Effector memory CD4-positive, alpha-beta T cell (primary cell): Measurements from ENCODE around the gene PLXNA2.

Experiments
- DNase-seq, 3 donors: peaks; one replicate each; pipeline ENCODE4 v3.0.0-alpha.2; 2020
- H3K27ac ChIP-seq: 2 replicates; pipeline ENCODE4 v1.7.0; 2013; ENCODE audit warnings: mild to moderate bottlenecking, low read length, moderate library complexity; ENCODE audit not compliant: insufficient read depth, poor library complexity, severe bottlenecking
- H3K27me3 ChIP-seq: replicated peaks from 2 replicates; pipeline ENCODE4 v1.7.0; 2013; ENCODE audit warnings: mild to moderate bottlenecking, low read length; ENCODE audit not compliant: insufficient read depth, control insufficient read depth, poor library complexity, severe bottlenecking
- H3K36me3 ChIP-seq: 2 replicates; pipeline ENCODE4 v1.7.0; 2013; ENCODE audit warnings: mild to moderate bottlenecking, low read length, moderate library complexity; ENCODE audit not compliant: control insufficient read depth, insufficient read depth
- H3K4me1 ChIP-seq: 2 replicates; pipeline ENCODE4 v1.7.0; 2013; ENCODE audit warnings: low read length, mild to moderate bottlenecking; ENCODE audit not compliant: control insufficient read depth, insufficient read depth, poor library complexity, severe bottlenecking
- H3K4me3 ChIP-seq: 2 replicates; pipeline ENCODE4 v1.7.0; 2013; ENCODE audit warnings: low read length, low read depth, mild to moderate bottlenecking; ENCODE audit not compliant: insufficient read depth, poor library complexity, severe bottlenecking
- H3K9me3 ChIP-seq: 2 replicates; pipeline ENCODE4 v1.7.0; 2013; ENCODE audit warnings: mild to moderate bottlenecking, low read length, moderate library complexity; ENCODE audit not compliant: control insufficient read depth

Gene PLXNA2

DNA sequence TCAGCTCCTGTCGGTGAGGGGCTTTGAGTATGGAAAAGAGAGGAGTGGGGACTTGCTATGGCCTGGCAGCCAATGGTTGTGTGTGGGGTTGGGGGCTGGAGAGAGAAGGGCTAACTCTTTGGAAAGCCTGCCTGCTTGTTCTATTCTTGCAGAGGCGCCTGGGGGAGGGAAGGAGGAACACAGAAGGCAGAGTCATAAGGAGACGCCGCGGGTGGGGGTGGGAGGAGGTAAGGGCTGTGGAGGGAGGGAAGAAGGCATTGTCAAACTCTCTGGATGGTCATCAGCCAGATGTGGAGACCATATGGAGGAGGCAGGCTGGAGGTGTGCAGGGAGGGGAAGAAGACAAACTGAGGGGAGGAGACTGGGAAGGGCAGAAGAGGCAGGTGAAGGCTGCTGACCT, 70.0 kb downstream of the PLXNA2 start:
- Histone ChIP-seq H3K27ac (no peak overlapping the region), H3K9me3 (no peaks in the 10 kb centered on the region), H3K27me3 (no peaks in the 10 kb centered on the region), H3K4me1 (no peaks in the 10 kb centered on the region), H3K36me3 (no peaks in the 10 kb centered on the region), H3K4me3 (no peak overlapping the region)
- no peak for DNase-seq

DNA sequence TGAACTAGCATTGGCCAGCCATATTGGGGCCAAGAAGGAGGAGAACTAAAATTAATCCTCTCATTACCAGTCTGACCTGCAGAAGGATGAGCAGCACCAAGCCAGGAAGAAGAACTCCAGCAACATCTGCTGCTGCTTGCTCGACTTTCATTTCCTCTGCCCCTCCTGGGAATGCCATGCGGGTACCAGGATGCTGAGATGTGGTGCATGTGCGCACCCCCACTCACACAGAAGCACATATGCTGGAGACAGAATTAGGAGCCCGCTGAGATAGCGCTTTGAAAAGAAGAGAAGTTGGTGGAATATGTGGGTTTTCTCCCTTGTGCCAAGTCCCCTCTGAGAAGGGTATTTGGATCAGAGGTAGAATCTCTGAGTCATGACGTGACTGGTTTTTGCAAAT, 70.4 kb downstream of the PLXNA2 start:
- H3K4me1 ChIP-seq, result no peaks in the 10 kb centered on the region
- no peaks in the 10 kb centered on the region for H3K36me3 ChIP-seq
- no peaks in the 10 kb centered on the region for H3K27me3 ChIP-seq
- no peak overlapping the region for H3K4me3 ChIP-seq
- no peak overlapping the region for H3K27ac ChIP-seq
- DNase-seq, result no peak
- no peaks in the 10 kb centered on the region for H3K9me3 ChIP-seq

DNA sequence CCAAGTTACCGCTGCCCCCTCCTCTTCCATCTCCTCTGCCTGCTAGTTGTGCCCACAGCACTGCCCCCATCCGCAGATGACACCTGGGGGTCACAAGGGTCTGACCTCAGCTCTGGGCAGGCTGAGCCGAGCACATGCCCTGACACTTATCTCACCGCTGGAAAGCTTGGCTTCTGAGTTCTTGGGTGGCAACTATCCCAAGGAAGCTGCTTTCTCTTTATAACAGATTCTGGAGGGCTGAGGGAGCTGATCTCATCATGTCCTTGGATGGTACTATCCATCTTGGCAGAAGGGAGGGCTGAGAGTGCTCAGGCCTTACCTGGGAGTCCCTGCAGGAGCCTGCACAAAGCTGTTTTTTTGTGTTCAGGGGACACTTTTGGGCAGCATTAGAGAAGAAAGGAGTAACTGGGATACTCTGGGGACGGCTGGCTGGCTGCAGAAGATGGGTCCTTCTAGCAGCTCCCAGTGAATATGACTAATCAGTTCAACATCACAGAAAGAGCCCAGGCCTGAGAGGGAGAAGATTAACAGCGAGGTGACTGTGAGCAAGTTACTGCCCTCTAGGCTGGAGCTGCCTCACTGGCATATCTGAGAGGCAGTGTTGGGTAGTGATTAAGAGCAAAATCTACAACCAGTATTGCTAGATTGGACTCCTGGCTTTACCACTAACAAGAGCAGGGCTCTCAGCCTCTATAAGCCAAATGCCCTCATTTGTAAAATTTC, 71.6 kb downstream of the PLXNA2 start:
- Histone ChIP-seq H3K36me3 (no peaks in the 10 kb centered on the region), H3K4me3 (no peak overlapping the region), H3K27me3 (no peaks in the 10 kb centered on the region), H3K27ac (no peak overlapping the region), H3K9me3 (no peaks in the 10 kb centered on the region), H3K4me1 (no peaks in the 10 kb centered on the region)
- no peak for DNase-seq

DNA sequence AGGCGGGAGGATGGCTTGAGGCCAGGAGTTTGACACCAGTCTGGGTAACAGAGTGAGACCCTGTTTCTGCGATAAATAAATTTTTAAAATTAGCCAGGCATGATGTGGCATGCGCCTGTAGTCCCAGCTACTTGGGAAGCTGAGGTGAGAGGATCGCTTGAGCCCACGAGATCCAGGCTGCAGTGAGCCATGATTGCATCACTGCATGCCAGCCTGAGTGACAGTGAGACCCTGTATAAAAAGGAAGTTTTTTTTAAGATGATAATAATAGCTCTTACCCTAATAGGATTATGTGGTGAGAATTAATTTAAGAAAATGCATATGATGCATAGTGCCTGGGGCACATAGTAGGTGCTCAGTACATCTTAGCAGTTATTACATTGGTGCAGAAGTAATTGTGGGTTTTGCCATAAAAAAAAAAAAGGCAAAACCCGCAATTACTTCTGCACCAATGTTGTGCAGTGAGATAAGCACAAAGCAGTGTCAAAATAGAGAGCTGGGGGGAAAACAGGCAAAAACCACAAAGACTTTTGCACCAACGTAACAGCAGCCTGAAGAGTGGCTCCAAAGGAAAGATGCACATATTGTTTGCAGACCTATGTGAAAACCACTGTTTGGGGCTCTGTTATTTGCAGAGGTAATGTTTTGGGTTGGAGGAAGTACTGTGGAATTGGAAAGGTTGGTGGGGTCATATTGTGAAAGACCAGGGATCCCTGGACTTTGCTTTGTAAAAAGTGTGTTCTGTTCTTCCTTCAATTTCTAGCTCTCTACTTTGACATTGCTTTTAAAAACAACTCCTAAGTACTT, 72.4 kb downstream of the PLXNA2 start:
- no peak for DNase-seq
- H3K27me3 ChIP-seq, result no peaks in the 10 kb centered on the region
- no peak overlapping the region for H3K27ac ChIP-seq
- no peaks in the 10 kb centered on the region for H3K36me3 ChIP-seq
- H3K4me3 ChIP-seq, result no peak overlapping the region
- no peaks in the 10 kb centered on the region for H3K9me3 ChIP-seq
- no peaks in the 10 kb centered on the region for H3K4me1 ChIP-seq

DNA sequence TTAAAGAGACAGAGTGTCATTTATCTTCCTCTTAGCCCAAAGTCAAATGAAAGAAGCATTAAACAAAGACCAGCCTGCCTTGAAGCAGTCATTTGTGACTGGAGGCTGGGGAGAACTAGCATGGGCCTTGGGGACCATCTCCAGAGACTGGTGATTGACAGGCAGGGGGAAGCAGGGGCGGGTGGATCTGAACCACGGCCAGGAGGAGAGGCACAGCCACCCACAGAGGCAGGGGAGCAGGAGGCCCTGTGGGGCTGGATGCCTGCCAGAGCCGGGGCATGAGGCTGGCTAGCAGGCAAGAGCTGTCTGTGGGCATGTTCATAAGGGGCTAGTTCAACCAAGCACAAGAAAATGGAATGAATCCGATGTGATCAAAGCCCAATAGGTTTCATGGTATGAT, 73.9 kb downstream of the PLXNA2 start:
- no peaks in the 10 kb centered on the region for H3K9me3 ChIP-seq
- no peak overlapping the region for H3K4me3 ChIP-seq
- no peaks in the 10 kb centered on the region for H3K4me1 ChIP-seq
- DNase-seq, result no peak
- no peak overlapping the region for H3K27ac ChIP-seq
- no peaks in the 10 kb centered on the region for H3K36me3 ChIP-seq
- no peaks in the 10 kb centered on the region for H3K27me3 ChIP-seq

DNA sequence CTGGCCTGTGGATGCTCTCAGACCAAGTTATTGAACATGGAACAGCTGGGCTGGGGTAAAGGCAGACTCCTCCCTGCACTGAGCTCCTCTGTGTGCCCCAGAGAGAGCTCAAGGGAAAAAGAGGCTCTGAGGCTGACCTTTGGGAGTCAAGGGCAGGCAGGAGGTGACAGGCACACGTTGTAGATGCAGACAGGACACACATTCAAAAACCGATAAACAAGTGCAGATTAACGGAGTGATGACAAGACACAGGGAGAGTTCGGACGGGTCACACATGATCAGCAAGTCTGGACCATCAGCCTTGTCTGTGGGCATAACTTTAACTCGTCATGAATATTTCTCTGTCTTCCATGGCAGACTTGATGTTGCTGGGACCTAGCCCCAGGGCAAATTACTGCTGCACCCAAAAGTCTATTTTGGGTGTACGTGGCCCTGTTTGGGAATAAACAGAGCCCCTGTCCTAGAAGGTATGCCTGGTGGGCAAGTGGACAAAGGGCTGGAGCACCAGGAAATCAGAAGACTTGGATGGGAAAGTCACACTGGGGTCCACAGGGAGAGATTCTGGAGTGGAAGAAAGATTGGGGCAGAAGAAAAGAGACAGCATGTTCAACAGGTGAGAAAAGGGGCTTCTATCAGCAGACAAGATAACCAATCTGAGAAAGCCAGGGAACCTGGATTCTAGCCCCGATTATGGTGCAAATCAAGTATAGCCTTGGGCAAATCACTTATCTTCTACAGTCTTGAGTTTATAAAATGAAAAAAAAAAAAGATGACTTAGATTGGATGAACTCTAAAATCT, 74.9 kb downstream of the PLXNA2 start:
- Histone ChIP-seq H3K27me3 (peaks cover 6% of the 10 kb centered on the region), H3K4me1 (no peaks in the 10 kb centered on the region), H3K27ac (no peak overlapping the region), H3K9me3 (no peaks in the 10 kb centered on the region), H3K4me3 (no peak overlapping the region), H3K36me3 (no peaks in the 10 kb centered on the region)
- DNase-seq, result no peak

DNA sequence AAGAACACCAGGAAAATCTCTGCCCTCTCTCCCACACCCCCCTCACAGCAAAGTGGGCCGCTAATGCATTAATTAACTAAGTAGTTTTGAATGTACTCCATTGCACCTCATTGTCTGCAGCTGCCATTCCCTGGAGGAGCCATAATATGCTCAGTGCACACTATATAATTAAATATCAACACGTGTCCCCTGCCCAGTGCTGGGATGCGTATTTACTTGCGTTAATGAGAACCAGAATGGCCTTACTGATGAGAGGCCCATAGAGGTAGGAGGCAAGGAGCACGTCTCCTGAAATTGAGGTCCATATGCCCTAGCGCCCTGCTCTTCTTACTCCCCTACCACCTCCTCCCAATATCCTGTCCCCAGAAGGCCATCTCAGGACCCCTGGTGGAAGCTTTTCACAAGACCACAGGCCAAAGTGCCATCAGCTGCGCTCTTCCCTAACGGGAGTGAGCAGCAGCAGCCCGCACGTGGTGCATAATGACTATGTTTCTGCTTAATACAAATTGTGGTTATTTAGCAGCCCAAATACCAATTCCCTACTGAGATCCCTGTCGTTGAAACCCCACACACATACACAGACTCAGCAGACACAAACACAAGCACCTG, 76.8 kb downstream of the PLXNA2 start:
- H3K36me3 ChIP-seq, result no peaks in the 10 kb centered on the region
- H3K4me1 ChIP-seq, result no peaks in the 10 kb centered on the region
- no peak overlapping the region for H3K27ac ChIP-seq
- DNase-seq, result no peak
- H3K9me3 ChIP-seq, result no peaks in the 10 kb centered on the region
- no peak overlapping the region for H3K4me3 ChIP-seq
- peaks cover 6% of the 10 kb centered on the region for H3K27me3 ChIP-seq

DNA sequence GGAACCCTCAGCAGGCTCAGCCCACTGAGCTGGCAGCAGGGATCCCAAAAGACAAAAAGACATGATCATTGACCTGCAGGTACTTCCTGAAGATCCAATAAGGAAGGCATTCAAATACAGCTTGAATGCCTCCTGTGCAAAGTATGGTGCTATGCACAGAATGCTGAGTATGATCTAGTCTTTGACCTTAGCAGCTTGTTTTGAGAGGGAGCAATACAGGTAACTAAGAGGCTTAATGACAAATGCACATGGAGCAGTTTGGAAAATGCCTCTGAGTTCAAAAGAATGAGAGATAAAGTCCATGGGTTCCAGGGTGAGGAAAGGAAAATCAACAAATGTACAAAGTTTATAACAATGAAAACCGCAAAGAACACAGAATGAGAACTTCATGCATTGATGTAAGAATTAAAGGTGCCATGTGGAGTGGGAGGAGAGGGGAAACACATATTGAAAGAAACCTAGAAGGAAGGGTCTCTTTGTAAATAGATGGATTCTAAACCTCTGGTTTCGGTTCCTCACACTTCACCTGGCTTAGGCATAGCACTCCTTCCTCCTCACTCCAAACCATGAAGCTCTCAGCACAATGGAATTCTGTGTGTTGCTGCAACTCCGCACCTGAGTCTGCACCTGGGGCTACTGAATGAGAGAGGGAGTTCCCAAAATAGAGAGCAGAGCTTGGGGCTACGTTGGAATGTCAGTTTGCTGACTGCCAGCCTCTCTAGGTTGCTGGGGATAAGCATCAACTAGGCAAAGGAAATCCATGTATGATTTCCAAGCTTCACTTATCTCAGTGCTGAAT, 77.6 kb downstream of the PLXNA2 start:
- H3K4me3 ChIP-seq, result no peak overlapping the region
- H3K27me3 ChIP-seq, result peaks cover 6% of the 10 kb centered on the region
- DNase-seq, result no peak
- H3K27ac ChIP-seq, result no peak overlapping the region
- no peaks in the 10 kb centered on the region for H3K4me1 ChIP-seq
- no peaks in the 10 kb centered on the region for H3K9me3 ChIP-seq
- H3K36me3 ChIP-seq, result no peaks in the 10 kb centered on the region

DNA sequence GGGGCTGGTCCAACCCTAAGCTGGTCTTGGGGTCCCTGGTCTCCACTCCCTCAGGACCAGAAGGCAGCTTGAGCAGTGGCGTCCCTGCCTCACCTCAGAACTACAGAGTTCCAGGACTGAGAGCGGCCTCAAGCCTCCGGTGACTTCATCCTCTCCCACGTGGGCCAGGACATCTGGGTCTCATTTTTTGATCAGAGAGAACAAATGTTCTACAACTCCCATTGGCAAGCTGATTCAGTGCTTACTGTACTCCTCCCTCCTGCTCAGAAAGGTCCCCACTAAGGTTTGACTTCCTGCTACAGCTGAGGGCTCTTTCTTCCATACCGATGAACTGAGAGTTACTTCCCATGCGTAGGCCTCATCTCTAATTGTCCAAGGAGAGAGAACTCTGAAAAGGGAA, 78.5 kb downstream of the PLXNA2 start:
- Histone ChIP-seq H3K27ac (no peak overlapping the region), H3K4me1 (no peaks in the 10 kb centered on the region), H3K36me3 (no peaks in the 10 kb centered on the region), H3K4me3 (no peak overlapping the region), H3K27me3 (peaks cover 6% of the 10 kb centered on the region), H3K9me3 (no peaks in the 10 kb centered on the region)
- DNase-seq, result no peak
